Pancreas (tissue), 10 donors: ENCODE measurements around the gene AFF3. TPM values are rescaled to one million over a fixed set of nuclear protein-coding genes. Genes with fewer than 3 reads are reported as not detected.

Experiments used
- ATAC-seq, 4 donors: fragments of 200-7000 bp; cut with Tn5 transposase; one replicate each; pipeline versions ENCODE4 v1.8.0 to v1.9.1; 2020; ENCODE audit warnings: mild to moderate bottlenecking in 4 of 4, moderate library complexity in 4 of 4
- DNase-seq, 6 donors: peaks; one replicate each; pipeline ENCODE4 v3.0.0-alpha.2; 2020
- FAIRE-seq: peaks from 2 replicates; lab custom pipeline; 2012; peaks lifted over from hg19 to GRCh38; lab: Jason Lieb, UNC
- H3K27ac ChIP-seq, 4 donors: fragments of 200-600 bp; sonication (generic); 1 replicate in 3 of 4; 2 replicates in 1 of 4; pipeline versions ENCODE4 v1.5.0 to v1.8.0; 2020
- H3K27me3 ChIP-seq, 4 donors: fragments of 200-600 bp; one replicate each; pipeline ENCODE4 v1.8.0; 2021
- H3K36me3 ChIP-seq, 3 donors: fragments of 200-600 bp; sonication (generic) in 1 of 3; one replicate each; pipeline versions ENCODE4 v1.5.0 to v1.8.0; 2020 to 2021
- H3K4me1 ChIP-seq, 3 donors: fragments of 200-600 bp; one replicate each; pipeline ENCODE4 v1.8.0; 2021
- H3K4me3 ChIP-seq, 4 donors: fragments of 200-600 bp; sonication (generic) in 2 of 4; one replicate each; pipeline versions ENCODE4 v1.5.0 to v1.8.0; 2020 to 2021
- H3K9me3 ChIP-seq, 4 donors: fragments of 200-600 bp; one replicate each; pipeline ENCODE4 v1.8.0; 2021
- WGBS, 2 donors: extraction: QIAGEN DNeasy Blood & Tissue Kit; methylation state at CpG; one replicate each; pipeline ENCODE4 v1.1.7; 2013; 5-methylcytosine and 5-hydroxymethylcytosine counted together
- intact Hi-C, 3 donors: fragments of 100-400 bp; cut with DNase I; formaldehyde crosslinking; loops; one replicate each; pipeline versions ENCODE4 v1.11.1 to v1.14.2; 2022
- polyA plus RNA-seq, 2 donors: library from polyadenylated mRNA; stranded (reverse); fragments of 200-250 nt; gene quantifications; one replicate each; pipeline ENCODE4 v1.2.3, GENCODE V29; 2013
- total RNA-seq, 6 donors: library from RNA; stranded (reverse); fragmentation: NEBNext Ultra II Directional in 4 of 6; extraction: Animal tissue kit (Norgen Biotek cat#: 25700) in 4 of 6; gene quantifications; one replicate each; pipeline versions ENCODE4 v1.2.1 to v1.2.4, GENCODE V29; 2021 to 2023
- TF ChIP-seq, protein P1 (sequence below), 4 donors: fragments of 200-600 bp; sonication (generic) in 3 of 4; IDR thresholded peaks; one replicate each; pipeline versions ENCODE4 v1.5.0 to v1.8.0; 2021; ENCODE audit warnings: antibody characterized with exemption in 4 of 4
- donor health status: healthy with polysubstance abuse.
- donor health status: DM: no; HTN: no; CAD: no; lungs with moderate emphysema.
- donor health status: DM: no; HTN: no; CAD: no.
- donor health status: control.
- donor health status: control.
- donor health status: Bipolar disorder and iron deficiency.
- donor health status: DM: yes; HTN: yes; CAD: no.
- donor health status: DM: no; HTN: no; CAD: no.
- donor health status: DM: no; HTN: no; CAD: no.
- donor health status: DM: yes; HTN: yes; CAD: no.

Gene AFF3
- total and polyA plus RNA-seq, 8 donors, result 0.19 to 1.1 (median 0.54) TPM

GRCh38 chr2:100019499-100019898 is 122.9 kb downstream of the AFF3 start:
- ATAC-seq (peak in 1 of 4 donors; percentile 29), DNase-seq (no peak), FAIRE-seq (no peak)
- TF ChIP-seq, protein P1, sequence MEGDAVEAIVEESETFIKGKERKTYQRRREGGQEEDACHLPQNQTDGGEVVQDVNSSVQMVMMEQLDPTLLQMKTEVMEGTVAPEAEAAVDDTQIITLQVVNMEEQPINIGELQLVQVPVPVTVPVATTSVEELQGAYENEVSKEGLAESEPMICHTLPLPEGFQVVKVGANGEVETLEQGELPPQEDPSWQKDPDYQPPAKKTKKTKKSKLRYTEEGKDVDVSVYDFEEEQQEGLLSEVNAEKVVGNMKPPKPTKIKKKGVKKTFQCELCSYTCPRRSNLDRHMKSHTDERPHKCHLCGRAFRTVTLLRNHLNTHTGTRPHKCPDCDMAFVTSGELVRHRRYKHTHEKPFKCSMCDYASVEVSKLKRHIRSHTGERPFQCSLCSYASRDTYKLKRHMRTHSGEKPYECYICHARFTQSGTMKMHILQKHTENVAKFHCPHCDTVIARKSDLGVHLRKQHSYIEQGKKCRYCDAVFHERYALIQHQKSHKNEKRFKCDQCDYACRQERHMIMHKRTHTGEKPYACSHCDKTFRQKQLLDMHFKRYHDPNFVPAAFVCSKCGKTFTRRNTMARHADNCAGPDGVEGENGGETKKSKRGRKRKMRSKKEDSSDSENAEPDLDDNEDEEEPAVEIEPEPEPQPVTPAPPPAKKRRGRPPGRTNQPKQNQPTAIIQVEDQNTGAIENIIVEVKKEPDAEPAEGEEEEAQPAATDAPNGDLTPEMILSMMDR (IDR thresholded peaks at IDR 0.05), result no peak
- 81 to 88% methylated on average over 6 of the region's 6 CpGs for WGBS, 2 donors
- no peak overlapping the region for H3K4me3 ChIP-seq
- no peaks in the 10 kb centered on the region for H3K9me3 ChIP-seq
- no peaks in the 10 kb centered on the region for H3K4me1 ChIP-seq
- no peaks in the 10 kb centered on the region for H3K27me3 ChIP-seq
- no peaks in the 10 kb centered on the region for H3K36me3 ChIP-seq
- H3K27ac ChIP-seq, result no peak overlapping the region
- intact Hi-C loops, result no loop called here

- no peak for DNase-seq
- H3K4me3 ChIP-seq, result no peak overlapping the region
- FAIRE-seq, result no peak
- TF ChIP-seq, protein P1 (IDR thresholded peaks at IDR 0.05), result no peak
- intact Hi-C loops, result no loop called here
- WGBS, 2 donors, result 81 to 85% methylated on average over 9 of the region's 9 CpGs
- H3K27me3 ChIP-seq, result no peaks in the 10 kb centered on the region
- H3K9me3 ChIP-seq, result no peaks in the 10 kb centered on the region
- H3K36me3 ChIP-seq, result no peaks in the 10 kb centered on the region
- ATAC-seq, result no peak
- no peaks in the 10 kb centered on the region for H3K4me1 ChIP-seq
- no peak overlapping the region for H3K27ac ChIP-seq
Observed at GRCh38 chr2:100018341-100019193, 123.8 kb downstream of the AFF3 start.

- Histone ChIP-seq H3K27ac (no peak overlapping the region), H3K4me1 (no peaks in the 10 kb centered on the region), H3K36me3 (no peaks in the 10 kb centered on the region), H3K27me3 (no peaks in the 10 kb centered on the region), H3K9me3 (no peaks in the 10 kb centered on the region), H3K4me3 (no peak overlapping the region)
- ATAC-seq (no peak), FAIRE-seq (no peak), DNase-seq (no peak)
- WGBS, 2 donors, result 76 to 79% methylated on average over 1 of the region's 1 CpG
- intact Hi-C loops, result no loop called here
- TF ChIP-seq, protein P1 (IDR thresholded peaks at IDR 0.05), result no peak
Observed at GRCh38 chr2:100017633-100018032, 124.8 kb downstream of the AFF3 start.

- 89 to 95% methylated on average over 3 of the region's 3 CpGs for WGBS, 2 donors
- no peak for DNase-seq
- Histone ChIP-seq H3K27me3 (no peaks in the 10 kb centered on the region), H3K4me3 (no peak overlapping the region), H3K4me1 (no peaks in the 10 kb centered on the region), H3K36me3 (no peaks in the 10 kb centered on the region), H3K9me3 (no peaks in the 10 kb centered on the region), H3K27ac (no peak overlapping the region)
- FAIRE-seq, result no peak
- intact Hi-C loops, result no loop called here
- TF ChIP-seq, protein P1 (IDR thresholded peaks at IDR 0.05), result no peak
- no peak for ATAC-seq
Observed at GRCh38 chr2:100016756-100017155, 125.6 kb downstream of the AFF3 start.

DNA sequence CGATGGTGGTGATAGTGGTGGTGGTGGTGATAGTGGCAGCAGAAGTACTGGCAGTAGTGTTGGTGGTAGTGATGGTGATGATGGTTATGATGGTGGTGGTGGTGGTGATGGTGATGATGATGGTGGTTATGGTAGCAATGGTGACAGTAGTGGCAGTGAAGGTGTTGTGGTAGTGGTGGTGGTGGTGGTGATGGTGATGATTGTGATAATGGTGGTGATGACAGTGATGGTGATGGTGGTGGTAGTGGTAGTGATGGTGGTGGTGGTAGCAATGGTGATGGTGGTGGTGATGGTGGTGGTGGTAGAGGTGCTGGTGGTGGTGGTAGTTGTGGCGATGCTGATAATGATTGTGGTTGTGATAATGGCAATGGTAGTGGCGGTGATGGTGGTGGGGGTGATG is 126.5 kb downstream of the AFF3 start:
- H3K4me1 ChIP-seq, result no peaks in the 10 kb centered on the region
- TF ChIP-seq, protein P1 (IDR thresholded peaks at IDR 0.05), result no peak
- FAIRE-seq (no peak), ATAC-seq (no peak), DNase-seq (no peak)
- H3K9me3 ChIP-seq, result no peaks in the 10 kb centered on the region
- H3K4me3 ChIP-seq, result no peak overlapping the region
- H3K27me3 ChIP-seq, result no peaks in the 10 kb centered on the region
- H3K27ac ChIP-seq, result no peak overlapping the region
- intact Hi-C loops, result no loop called here
- 78 to 97% methylated on average over 3 of the region's 3 CpGs for WGBS, 2 donors
- no peaks in the 10 kb centered on the region for H3K36me3 ChIP-seq
